GM21723 (cell line): ENCODE data around the gene TTC3.
"Not testable (repeated sequence)": the region's sequence is repeated elsewhere in the genome, so short reads cannot be mapped to it uniquely, and the experiment has no call there.

Experiments
- ATAC-seq: cut with Tn5 transposase; IDR thresholded peaks from one replicate; pipeline ENCODE4 v1.9.1; 2021; ENCODE audit warnings: mild to moderate bottlenecking, moderate library complexity; ENCODE audit not compliant: unreplicated experiment

TTC3 gene, protein sequence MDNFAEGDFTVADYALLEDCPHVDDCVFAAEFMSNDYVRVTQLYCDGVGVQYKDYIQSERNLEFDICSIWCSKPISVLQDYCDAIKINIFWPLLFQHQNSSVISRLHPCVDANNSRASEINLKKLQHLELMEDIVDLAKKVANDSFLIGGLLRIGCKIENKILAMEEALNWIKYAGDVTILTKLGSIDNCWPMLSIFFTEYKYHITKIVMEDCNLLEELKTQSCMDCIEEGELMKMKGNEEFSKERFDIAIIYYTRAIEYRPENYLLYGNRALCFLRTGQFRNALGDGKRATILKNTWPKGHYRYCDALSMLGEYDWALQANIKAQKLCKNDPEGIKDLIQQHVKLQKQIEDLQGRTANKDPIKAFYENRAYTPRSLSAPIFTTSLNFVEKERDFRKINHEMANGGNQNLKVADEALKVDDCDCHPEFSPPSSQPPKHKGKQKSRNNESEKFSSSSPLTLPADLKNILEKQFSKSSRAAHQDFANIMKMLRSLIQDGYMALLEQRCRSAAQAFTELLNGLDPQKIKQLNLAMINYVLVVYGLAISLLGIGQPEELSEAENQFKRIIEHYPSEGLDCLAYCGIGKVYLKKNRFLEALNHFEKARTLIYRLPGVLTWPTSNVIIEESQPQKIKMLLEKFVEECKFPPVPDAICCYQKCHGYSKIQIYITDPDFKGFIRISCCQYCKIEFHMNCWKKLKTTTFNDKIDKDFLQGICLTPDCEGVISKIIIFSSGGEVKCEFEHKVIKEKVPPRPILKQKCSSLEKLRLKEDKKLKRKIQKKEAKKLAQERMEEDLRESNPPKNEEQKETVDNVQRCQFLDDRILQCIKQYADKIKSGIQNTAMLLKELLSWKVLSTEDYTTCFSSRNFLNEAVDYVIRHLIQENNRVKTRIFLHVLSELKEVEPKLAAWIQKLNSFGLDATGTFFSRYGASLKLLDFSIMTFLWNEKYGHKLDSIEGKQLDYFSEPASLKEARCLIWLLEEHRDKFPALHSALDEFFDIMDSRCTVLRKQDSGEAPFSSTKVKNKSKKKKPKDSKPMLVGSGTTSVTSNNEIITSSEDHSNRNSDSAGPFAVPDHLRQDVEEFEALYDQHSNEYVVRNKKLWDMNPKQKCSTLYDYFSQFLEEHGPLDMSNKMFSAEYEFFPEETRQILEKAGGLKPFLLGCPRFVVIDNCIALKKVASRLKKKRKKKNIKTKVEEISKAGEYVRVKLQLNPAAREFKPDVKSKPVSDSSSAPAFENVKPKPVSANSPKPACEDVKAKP (N-terminal part only)

DNA sequence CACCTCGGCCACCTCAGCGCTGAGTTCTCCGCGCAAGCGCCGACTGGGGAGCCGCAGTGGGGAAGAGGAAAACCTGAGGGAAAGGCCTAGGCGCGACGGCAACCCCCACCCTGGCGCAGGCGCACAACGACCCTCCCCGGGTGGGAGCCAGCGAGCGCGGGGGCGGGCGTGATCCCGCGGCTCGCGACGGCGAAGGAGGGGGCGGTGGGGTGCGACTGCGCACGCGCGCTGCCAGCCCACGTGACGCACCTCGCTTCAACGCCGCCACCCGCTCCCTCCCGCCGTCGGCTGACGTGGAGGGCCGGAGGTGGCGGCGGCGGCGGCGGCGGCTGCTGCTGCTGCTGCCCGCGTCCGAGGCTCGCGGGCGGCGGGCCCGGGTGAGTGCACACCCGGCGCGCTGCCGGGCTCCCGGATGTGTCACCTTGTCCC is at the start of gene TTC3, which contains the start of gene PIGP:
Gene TTC3, plus strand, starts transcription at position 267 of the 429 bp plus-strand sequence. CDS start 14,004 bp downstream, outside the sequence.
Gene PIGP, minus strand, starts transcription at position 84 of the 429 bp plus-strand sequence. CDS start 556 bp downstream, outside the sequence.
- ATAC-seq: peak; percentile 73

DNA sequence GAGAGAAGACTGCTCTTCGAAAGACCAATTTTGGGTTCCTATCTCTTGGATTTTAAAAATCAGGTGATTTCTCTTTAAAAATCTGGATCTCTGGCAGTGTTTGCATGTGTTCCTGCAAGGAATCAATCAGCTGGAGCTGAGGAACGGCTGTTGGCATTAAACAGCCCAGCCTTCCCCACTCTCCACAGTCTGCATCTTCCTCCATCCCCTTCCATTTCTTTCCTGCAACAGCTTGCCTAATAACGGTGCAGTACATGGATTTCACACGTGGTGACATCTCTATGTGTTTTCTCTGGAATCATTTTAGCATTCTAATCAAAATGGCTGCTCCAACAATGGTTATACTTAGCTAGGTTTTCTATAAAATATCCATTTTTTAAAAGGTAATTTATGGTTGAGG is 46.6 kb upstream of the TTC3 start:
- no peak for ATAC-seq

DNA sequence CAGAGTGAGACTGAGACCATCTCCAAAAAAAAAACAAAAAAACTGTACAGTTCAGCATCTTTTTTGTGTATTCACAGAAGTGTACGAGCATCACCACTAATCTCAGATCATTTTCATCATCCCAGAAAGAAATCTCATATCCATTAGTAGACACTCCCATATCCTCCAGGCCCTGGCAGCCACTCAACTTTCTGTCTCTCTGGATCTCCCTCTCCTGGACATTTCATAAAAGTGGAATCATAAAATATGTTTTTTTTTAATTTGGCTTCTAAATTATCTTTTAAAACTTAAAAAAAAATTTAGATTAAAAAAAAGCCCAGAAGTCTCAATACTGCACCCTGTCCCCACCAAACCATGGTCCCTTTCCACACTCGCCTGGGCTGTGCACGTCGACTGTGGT is 44.5 kb upstream of the TTC3 start:
- no peak for ATAC-seq

DNA sequence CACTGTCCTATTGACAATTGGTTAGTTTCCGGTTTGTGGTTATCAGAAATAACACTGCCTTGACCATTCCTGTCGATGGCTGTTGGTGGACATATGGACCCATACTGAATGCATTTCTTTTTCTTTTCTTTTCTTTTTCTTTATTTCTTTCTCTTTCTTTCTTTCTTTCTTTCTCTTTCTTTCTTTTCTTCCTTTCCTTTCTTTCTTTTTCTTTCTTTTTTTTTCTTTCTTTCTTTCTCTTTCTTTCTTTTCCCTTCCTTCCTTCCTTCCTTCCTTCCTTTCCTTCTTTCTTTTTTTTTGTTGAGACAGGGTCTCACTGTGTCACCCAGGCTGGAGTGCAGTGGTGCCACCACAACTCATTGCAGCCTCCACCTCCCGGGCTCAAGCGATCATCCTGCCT is 42.2 kb upstream of the TTC3 start:
- ATAC-seq: no peak

DNA sequence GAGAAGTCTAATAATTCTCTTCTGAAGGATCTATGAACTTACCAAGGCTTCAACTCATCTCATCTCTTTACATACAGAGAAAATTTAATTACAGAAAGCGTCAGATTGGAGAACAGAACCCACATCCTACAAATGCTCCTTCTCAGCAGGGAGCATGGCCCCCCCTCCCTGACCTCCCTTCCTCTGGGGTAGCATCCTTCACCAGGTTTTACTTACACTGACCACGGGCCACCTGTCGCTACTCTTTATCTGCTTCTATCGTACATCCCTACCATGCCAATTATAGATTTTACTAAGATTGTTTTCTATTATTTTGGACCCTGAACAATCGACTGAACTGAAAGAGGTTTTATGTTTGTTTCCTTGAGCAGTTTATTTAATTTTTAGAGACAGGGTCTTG is 40.8 kb upstream of the TTC3 start:
- ATAC-seq: no peak

DNA sequence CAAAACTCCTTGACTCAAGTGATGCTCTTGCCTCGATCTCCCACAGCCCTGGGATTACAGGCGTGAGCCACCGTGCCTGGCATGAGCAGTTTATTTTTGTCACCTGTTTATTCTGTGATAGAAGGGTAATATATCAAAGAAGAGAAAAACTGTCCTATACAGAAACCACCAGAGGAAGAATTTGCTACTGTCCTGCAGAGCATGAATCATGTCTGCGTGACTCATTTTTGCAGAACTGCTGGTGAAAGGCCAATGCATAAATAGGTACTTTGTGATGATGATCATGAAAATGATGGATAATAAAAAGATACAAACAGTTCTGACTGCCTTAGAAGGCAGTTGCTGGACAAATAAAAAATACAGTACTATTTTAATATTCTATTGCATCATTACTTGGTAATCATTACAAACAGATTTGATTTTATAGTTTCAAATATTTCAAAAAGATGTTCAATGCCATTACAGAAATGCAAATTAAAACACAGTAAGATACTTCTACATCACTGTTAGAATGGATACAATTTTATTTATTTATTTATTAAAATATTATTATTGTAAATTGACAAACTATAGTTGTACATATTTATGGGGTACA is 40.1 kb upstream of the TTC3 start:
- no peak for ATAC-seq

DNA sequence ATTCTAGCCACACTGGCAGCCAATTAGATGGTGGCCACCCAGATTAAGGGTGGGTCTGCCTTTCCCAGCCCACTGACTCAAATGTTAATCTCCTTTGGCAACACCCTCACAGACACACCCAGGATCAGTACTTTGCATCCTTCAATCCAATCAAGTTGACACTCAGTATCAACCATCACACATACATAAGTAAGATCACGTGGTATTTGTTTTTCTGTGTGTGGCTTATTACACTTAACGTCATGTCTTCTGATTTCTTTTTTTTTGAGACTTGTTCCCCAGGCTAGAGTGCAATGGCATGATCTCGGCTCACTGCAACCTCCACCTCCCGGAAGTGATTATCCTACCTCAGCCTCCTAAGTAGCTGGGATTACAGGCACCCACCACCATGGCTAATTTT is 38.7 kb upstream of the TTC3 start:
- not testable (repeated sequence) for ATAC-seq

DNA sequence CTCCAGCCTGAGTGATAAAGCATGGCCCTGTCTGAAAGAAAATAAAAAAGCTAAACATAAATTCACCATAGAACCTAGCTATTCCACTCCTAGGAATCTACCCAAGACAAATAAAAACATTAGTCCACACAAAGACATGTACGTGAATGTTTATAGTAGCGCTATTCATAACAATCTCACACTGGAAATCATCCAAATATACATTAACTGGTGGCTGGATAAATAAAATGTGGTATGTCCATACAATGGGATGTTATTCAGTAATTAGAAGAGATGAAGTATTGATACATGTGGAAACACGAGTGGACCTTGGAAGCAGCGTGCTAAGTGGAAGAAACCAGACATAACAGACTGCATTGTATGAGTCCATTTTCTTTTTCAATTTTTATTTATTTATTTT is 36.9 kb upstream of the TTC3 start:
- ATAC-seq: no peak

DNA sequence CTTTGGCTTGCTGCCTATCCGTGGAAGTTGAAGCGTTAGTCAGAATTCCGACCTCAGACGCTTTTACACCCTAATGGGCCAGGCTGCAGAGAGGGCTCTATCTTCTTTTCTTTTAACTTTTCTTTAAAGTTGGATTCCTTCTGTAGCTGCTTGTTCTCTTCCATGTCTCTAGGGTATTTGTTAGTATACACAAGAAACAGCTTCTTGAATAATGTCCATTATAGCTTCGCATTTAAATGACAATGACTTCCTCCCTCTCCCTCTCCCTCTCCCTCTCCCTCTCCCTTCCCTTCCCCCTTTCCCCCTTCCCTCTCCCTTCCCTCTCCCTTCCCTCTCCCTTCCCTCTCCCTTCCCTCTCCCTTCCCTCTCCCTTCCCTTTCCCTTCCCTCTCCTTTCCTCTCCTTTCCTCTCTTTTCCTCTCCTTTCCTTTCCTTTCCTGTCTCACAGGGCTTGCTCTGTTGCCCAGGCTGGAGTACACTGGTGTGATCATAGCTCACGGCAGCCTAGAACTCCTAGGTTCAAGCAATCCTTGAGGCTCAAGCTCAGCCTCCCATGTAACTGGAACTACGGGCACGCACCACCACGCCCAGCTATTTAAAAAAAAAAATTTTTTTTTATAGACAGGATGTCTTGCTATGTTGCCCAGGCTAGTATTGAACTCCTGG is 33.5 kb upstream of the TTC3 start:
- no peak for ATAC-seq

DNA sequence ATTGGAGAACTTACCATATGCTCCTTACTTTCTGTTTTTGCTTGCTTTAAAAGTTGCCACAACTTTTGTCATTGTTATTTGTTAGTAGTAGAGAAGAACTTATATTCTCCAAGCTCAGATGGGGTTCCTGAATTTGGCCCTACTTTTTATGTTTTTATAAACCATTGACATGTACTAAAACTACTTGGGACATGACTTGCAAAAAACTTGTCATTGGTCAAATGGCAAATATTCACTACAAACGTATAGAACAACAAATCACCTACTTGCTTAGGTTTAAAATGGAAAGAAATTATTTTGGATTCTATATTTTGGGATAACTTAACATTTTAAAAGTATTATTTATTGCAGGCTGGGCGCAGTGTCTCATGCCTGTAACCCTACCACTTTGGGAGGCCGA is 32.8 kb upstream of the TTC3 start:
- ATAC-seq: no peak

DNA sequence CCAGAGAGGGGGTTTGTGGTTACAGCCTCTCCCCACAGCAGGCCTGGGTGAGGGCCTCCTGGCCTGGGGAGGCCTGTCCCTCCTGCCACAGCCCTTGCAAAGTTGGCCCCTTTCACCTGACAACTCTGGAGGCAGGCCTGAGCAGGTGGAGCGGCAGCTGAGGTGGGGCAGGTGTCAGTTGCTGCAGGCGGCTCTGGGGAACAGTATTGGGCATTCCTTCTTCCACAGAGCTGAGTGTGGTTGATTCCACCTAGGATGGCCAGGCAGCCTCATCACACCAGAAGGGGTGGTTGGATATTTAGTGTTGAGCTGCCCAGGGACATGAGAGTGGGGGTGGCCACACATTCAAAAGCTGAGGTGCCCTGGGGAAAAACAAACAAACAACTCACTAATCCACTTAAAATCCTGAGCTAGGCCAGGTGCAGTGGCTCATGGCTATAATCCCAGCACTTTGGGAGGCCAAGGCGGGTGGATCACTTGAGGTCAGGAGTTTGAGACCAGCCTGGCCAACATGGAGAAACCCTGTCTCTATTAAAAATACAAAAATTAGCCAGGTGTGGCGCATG is 31.3 kb upstream of the TTC3 start:
- ATAC-seq: no peak

DNA sequence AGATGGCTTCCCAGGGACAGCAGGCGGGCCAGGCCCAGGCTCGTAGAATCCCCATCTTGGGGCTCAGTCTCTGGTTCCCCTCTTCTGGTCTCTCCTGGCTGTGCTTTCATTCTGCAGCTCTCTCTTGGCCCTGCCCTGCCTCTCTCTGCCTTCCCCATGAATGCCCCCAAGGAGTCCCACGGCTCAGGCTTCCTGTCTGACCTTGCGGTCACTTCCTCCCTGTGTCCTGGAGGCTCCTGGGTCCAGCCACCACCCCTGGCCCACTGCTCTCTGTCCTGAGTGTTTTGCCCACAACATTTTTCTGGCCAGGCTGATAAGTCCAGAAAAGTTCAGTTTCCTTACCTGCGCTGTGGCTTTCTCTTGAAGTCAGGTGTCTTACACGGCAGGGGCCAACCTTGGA is 29.2 kb upstream of the TTC3 start:
- no peak for ATAC-seq

DNA sequence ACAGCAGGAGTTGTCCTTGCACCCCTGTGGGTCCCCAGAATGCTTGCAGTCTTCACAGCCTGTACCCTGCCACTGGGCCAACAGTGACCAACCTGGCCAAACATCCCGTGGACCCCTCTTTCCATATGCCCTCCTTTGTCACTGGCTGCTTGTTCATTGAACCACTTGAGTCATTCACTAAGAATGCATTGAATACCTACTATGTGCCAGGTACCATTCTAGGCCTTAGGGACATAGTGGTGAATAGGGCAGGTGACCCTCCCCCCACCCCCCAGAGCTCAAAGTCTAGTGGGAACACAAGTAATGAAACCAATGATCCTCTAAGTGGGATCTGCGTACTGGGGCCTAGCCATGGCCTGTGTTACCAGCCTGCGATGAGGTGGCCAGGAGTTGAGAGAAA is 28.4 kb upstream of the TTC3 start:
- no peak for ATAC-seq

DNA sequence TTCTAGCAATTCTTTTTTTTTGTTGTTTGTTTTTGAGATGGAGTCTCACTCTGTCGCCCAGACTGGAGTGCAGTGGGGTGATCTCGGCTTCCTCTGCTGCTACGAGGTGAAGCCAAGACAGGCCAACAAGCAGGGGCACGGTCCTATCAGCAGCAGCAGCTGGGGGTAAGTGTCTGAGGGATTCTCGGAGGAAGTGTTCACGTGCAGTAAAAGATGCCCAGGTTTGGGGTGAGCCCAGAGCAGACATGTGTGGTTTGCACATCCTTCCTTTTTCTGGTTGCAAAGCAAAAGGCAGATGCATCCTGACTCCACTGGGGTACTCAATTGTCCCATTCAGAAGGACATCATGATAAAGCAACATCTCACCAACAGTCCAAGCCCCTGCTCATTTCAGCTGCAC is 27.9 kb upstream of the TTC3 start:
- no peak for ATAC-seq

DNA sequence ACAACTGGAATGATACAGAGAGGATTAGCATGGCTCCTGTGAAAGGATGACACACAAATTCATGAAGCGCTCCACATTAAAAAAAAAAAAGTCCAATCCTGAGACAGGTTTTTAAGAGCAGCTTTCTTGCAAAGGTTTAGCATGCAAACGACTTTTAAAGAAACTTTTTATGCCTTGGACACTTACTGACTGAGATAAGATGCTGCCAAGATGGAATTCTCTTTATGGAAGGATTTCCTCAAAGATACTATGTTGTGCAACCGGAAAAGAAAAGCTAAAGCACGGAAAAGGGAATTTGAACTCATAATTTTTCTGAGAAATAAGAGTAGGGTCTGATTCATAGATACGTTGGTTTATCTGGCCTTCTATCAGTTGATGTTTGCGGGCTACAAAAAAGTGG is 27.5 kb upstream of the TTC3 start:
- no peak for ATAC-seq

DNA sequence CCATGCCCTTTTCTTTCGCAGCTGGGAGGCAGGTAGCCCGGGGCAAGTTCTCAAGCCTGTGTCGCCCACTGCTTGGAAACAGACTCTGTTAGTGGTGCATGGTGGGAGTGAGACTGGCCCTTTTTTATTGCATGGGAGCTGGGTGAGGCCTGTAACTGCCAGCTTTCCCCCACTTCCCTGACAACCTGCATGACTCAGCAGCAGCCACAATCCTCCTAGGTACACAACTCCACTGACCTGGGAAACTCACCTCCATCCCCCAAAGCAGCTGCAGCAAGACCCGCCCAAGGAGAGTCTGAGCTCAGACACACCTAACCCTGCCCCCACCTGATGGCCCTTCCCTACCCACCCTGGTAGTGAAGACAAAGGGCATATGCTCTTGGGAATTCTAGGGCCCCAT is 26.0 kb upstream of the TTC3 start:
- no peak for ATAC-seq

DNA sequence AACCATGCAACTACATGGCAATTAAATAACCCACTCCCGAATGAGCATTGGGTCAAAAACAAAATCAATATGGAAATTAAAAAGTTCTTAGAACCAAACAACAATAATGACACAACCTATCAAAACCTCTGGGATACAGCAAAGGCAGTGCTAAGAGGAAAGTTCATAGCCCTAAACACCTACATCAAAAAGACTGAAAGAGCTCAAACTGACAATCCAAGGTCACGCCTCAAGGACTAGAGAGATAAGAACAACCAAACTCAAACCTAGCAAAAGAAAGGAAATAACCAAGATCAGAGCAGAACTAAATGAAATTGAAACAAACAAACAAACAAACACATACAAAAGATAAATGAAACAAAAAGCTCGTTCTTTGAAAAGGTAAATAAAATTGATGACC is 23.3 kb upstream of the TTC3 start:
- not testable (repeated sequence) for ATAC-seq

DNA sequence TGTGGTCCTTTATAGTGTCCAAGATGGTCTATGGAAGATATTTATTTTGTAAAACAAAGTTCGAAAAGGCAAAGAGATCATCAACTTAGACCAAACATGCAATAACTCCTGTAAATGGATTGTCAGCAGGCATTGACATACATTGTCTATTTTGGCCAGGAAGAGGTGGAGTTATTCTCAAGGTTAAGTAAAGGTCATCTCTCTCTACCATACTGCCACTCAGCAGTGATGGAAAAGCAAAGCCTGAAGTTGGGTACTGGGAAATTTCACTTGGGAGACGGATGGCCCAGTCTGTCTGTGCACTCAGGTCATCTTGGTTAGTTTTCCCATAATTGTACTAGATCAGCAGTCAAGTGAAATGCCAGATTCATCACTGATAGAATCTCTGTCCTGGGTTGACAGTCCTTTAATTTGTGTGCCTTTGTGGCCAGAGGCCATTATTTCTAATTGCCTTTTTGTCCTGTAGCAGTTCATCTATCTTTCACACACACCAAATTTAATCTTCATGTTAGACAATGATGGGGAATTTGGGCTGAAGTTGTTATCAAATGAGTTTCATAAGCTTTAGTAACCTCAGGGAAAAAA is 17.7 kb upstream of the TTC3 start:
- no peak for ATAC-seq

DNA sequence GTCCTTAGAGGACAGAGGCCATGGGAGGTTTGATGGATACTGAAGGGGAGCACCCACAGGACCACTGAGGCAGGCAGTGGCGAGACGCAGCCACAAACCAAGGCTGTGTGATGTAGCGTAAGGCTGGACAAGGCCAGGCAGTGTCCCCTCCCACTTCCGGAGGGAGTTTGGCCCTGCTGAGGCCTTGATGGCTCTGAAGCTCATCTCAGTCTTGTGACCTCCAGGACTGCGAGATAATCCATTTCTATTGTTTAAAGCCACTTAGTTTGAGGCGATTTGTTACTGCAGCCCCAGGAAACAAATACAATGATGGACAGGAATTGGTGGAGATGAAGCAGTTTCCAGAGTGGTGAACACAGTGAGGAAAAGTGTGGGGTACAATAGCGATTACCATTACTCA is 15.4 kb upstream of the TTC3 start:
- no peak for ATAC-seq
